Measurements from ENCODE around the gene DLG2. TPM values are rescaled to one million over a fixed set of nuclear protein-coding genes. Genes with fewer than 3 reads are reported as not detected.

The DLG2 gene
- total RNA-seq, 1 donor from 2014 or later = 0.43 TPM

DNA sequence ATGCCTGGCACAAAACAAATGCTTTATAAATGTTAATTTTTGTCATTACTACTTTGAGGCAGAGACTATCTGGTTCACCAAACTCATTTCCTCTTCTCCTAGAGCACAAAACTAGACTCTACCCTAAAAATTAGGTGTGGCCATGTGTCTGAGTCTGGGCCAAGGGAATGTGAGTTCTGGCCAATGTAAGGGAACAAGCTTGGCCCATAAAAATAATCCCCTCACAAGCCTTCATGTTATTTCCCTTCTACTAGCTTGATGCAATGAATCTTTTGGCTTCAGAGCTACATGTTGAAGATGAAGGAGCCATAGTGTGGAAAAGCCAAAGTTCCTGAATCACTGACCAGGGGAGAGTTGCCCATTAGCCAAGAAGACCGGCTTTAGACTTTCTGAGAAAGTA is 1934.5 kb downstream of the DLG2 start:
- Histone ChIP-seq H3K4me3 (no peak overlapping the region), H3K9me3 (no peaks in the 10 kb centered on the region), H3K36me3 (no peaks in the 10 kb centered on the region), H3K4me1 (no peaks in the 10 kb centered on the region), H3K27ac (no peak overlapping the region), H3K27me3 (no peaks in the 10 kb centered on the region)
- DNase-seq (ENCODE audit: low spot score in 2 of 2) = no peak
- intact Hi-C loops (cut with DNase I) = no loop called here
- no peak for TF ChIP-seq CTCF (IDR thresholded peaks at IDR 0.05)

- Histone ChIP-seq H3K4me1 (no peaks in the 10 kb centered on the region), H3K36me3 (no peaks in the 10 kb centered on the region), H3K4me3 (no peak overlapping the region), H3K27ac (no peak overlapping the region), H3K27me3 (no peaks in the 10 kb centered on the region), H3K9me3 (no peaks in the 10 kb centered on the region)
- intact Hi-C loops (cut with DNase I) = no loop called here
- TF ChIP-seq CTCF (IDR thresholded peaks at IDR 0.05) = no peak
- no peak for DNase-seq (ENCODE audit: low spot score in 2 of 2)
These were observed 1935.6 kb downstream of the DLG2 start for GRCh38 chr11:83691451-83691950.

- Histone ChIP-seq H3K27me3 (no peaks in the 10 kb centered on the region), H3K27ac (no peak overlapping the region)
- intact Hi-C loops (cut with DNase I) = no loop called here
These were observed 1937.9 kb downstream of the DLG2 start for GRCh38 chr11:83689144-83689780.

GRCh38 chr11:83687787-83688186 is 1939.4 kb downstream of the DLG2 start:
- Histone ChIP-seq H3K27me3 (no peaks in the 10 kb centered on the region), H3K9me3 (no peaks in the 10 kb centered on the region), H3K4me1 (no peaks in the 10 kb centered on the region), H3K4me3 (no peak overlapping the region), H3K27ac (no peak overlapping the region), H3K36me3 (no peaks in the 10 kb centered on the region)
- intact Hi-C loops (cut with DNase I) = no loop called here
- no peak for DNase-seq (ENCODE audit: low spot score in 2 of 2)
- TF ChIP-seq CTCF (IDR thresholded peaks at IDR 0.05) = no peak

More at GRCh38 chr11:83689144-83689780, 1937.9 kb downstream of the DLG2 start:
- no peaks in the 10 kb centered on the region for H3K36me3 ChIP-seq
- H3K4me3 ChIP-seq = no peak overlapping the region
- H3K9me3 ChIP-seq = no peaks in the 10 kb centered on the region
- H3K4me1 ChIP-seq = no peaks in the 10 kb centered on the region
- DNase-seq (ENCODE audit: low spot score in 2 of 2) = no peak
- TF ChIP-seq CTCF (IDR thresholded peaks at IDR 0.05) = no peak

GRCh38 chr11:83685730-83686129 is 1941.4 kb downstream of the DLG2 start:
- no peaks in the 10 kb centered on the region for H3K9me3 ChIP-seq
- no peak for TF ChIP-seq CTCF (IDR thresholded peaks at IDR 0.05)
- no peaks in the 10 kb centered on the region for H3K4me1 ChIP-seq
- no peaks in the 10 kb centered on the region for H3K27me3 ChIP-seq
- H3K4me3 ChIP-seq = no peak overlapping the region
- no peak for DNase-seq (ENCODE audit: low spot score in 2 of 2)
- no peak overlapping the region for H3K27ac ChIP-seq
- H3K36me3 ChIP-seq = no peaks in the 10 kb centered on the region
- intact Hi-C loops (cut with DNase I) = no loop called here
